GM18867 (cell line): ENCODE measurements around the gene FUCA2.
"Not testable (repeated sequence)": the region's sequence is repeated elsewhere in the genome, so short reads cannot be mapped to it uniquely, and the experiment has no call there.

Experiments used
- ATAC-seq: cut with Tn5 transposase; IDR thresholded peaks from one replicate; pipeline ENCODE4 v1.9.1; 2021; ENCODE audit warnings: mild to moderate bottlenecking, moderate library complexity; ENCODE audit not compliant: unreplicated experiment

FUCA2 gene

DNA sequence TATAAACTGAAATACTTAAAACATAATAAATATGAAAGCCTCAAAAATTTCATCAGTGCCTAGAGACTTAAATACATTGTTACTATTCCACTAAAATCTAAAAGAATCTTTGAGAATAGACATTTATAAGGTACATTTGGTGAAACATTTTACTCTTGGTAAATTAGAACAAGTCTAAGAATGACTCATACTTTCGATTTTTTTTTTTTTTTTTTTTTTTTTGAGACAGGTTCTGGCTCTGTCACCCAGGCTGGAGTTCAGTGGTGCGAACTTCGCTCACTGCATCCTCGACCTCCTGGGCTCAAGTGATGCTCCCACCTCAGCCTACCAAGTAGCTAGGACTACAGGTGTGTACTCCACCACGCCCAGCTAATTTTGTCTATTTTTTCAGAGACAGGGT is 6.4 kb downstream of the FUCA2 start:
- ATAC-seq: peak; percentile 34

DNA sequence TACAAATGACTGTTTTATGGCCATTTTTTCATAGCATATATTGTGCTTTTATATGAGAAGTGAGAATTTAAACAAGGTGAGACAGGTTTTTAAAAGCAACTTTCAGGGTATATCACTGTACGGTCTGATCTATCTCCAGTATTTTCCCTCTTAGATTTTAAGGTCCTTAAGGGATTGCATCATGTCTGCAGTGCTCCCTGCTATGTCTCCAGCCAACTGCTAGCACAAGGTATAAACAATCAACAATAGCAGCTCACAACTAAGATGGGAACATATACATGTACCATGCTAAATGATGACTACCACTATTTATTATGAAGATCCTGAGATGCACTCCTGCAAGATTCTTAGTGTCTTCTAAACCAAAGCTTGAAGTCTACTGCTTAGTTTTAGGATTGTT is 7.2 kb downstream of the FUCA2 start:
- ATAC-seq: no peak

- ATAC-seq: no peak
Observed at GRCh38 chr6:143501851-143502250, 9.7 kb downstream of the FUCA2 start.

- no peak for ATAC-seq
Observed at GRCh38 chr6:143498428-143498827, 13.1 kb downstream of the FUCA2 start.

DNA sequence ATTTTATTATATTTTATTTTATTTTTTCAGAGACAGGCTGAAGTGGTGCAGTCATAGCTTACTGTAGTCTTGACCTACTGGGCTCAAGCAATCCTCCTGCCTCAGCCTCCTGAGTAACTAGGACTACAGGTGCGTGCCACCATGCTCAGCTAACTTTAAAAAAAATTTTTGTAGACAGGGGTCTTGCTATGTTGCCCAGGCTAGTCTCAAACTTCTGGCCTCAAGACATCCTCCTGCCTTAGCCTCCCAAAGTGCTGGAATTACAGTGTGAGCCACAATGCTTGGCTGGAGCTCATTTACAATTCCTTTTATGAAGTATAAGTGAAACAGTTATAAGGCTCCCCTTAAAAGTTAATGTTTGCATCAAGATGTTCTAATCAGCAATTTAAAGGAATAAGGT is 14.5 kb downstream of the FUCA2 start:
- ATAC-seq: no peak

DNA sequence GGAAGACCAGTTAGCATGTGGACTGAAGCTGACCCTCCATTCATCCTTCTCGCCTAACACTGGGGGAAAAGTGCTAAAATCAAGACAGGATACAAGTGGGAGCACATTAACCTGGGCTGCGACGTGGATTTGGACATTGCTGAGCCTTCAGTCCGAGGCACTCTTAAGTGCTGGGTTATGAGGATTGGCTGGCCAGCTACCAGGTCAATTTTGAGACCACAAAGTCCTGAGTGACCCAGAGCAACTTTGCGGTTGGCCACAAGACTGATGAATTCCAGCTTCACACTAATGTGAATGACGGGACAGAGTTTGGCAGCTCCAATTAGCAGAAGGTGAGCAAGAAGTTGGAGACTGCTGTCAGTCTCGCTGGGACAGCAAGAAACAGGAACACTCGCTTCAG is 20.7 kb downstream of the FUCA2 start:
- ATAC-seq: no peak

GRCh38 chr6:143490244-143490643 is 21.3 kb downstream of the FUCA2 start:
- no peak for ATAC-seq

- no peak for ATAC-seq
Observed at GRCh38 chr6:143486752-143487151, 24.8 kb downstream of the FUCA2 start.

GRCh38 chr6:143485967-143486366 is 25.6 kb downstream of the FUCA2 start:
- ATAC-seq: no peak

DNA sequence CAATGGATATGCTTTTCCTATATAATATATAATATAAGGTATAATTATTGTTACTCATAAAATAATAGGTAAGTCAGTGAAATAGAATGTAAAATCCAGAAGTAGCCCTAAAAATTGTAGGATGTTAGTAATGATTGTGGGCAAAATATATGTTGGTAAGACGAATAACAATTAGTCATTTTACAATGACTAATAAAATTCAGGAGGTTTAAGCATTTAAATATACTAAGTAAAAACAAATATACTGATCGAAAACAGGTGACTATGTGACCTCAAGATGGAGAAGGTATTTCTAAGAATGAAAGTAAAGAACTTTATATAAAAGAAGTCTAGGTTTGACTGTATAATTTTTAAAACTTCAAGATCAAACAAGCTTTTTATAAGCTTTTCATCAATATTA is 28.9 kb downstream of the FUCA2 start:
- ATAC-seq: no peak

- no peak for ATAC-seq
Observed at GRCh38 chr6:143478479-143479062, 32.9 kb downstream of the FUCA2 start.

- ATAC-seq: no peak
Observed at GRCh38 chr6:143476545-143476944, 35.0 kb downstream of the FUCA2 start.

GRCh38 chr6:143471822-143472221 is 39.7 kb downstream of the FUCA2 start:
- no peak for ATAC-seq

- not testable (repeated sequence) for ATAC-seq
Observed at GRCh38 chr6:143468823-143469222, 42.7 kb downstream of the FUCA2 start.

GRCh38 chr6:143468026-143468425 is 43.5 kb downstream of the FUCA2 start:
- no peak for ATAC-seq

- no peak for ATAC-seq
Observed at GRCh38 chr6:143465546-143465945, 46.0 kb downstream of the FUCA2 start.

GRCh38 chr6:143457563-143458359 is 53.8 kb downstream of the FUCA2 start:
- no peak for ATAC-seq

- ATAC-seq: no peak
Observed at GRCh38 chr6:143451531-143451930, 60.0 kb downstream of the FUCA2 start.

- peak; percentile 98 for ATAC-seq
Observed at GRCh38 chr6:143450453-143451371, 60.8 kb downstream of the FUCA2 start, which contains the start of the genes ADAT2 and PEX3. Gene ADAT2 (minus strand): TSS chr6:143450695. CDS start chr6:143450658, 37 bp downstream. Gene PEX3 (plus strand): TSS chr6:143450805. CDS start chr6:143451043, 238 bp downstream.

DNA sequence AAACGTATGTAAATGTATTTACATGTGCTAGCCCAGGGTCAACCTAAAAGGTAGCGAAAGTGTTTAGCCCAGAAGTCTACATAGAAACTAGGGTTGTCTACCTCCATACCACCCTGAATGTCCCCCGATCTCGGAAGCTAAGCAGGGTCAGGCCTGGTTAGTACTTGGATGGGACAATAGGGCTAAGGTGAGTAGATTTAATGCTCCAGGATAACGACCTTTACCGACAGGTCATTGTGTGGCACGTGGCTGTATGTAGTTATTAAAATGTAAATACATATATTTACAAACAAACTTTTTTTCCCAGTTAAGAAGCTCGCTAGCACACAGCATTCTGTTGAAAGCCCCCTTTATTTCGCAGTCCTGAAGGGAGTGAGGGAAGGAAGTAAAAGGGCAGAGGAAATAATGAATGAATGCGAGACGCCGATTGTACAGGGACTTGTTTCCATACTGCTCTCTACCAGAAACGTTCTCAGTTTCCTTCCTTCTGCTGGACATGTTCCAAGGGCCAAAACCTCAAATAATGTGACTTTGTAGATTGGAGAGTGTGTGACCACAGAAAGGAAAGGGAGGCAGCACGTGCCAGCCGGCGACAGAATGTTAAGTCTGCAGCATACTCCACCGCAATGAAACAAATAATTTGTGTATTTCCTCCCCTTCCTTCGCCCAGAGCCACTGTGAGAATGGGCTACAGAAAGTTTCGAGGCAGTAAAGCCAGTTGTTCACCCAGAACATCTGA is 61.6 kb downstream of the FUCA2 start:
- no peak for ATAC-seq
